Smooth muscle cell (in vitro differentiated cells): Measurements from ENCODE around the gene PTK6. TPM values are rescaled to one million over a fixed set of nuclear protein-coding genes. Genes with fewer than 3 reads are reported as not detected.

ENCODE experiments used
- DNase-seq: peaks from one replicate; lab custom pipeline; 2025; ENCODE audit not compliant: unreplicated experiment; lab: John Stamatoyannopoulos, UW
- H2AFZ ChIP-seq: fragments of 200-600 bp; sonication (generic); 2 replicates; pipeline ENCODE4 v1.6.0; 2016; ENCODE audit warnings: antibody characterized with exemption, low read depth, mild to moderate bottlenecking
- H3F3A ChIP-seq: fragments of 200-600 bp; sonication (generic); 2 replicates; pipeline ENCODE4 v1.6.0; 2017; ENCODE audit warnings: antibody characterized with exemption, low read depth
- H3K27ac ChIP-seq: fragments of 200-600 bp; sonication (generic); 2 replicates; pipeline ENCODE4 v1.5.1; 2016; ENCODE audit warnings: low read depth, mild to moderate bottlenecking
- H3K27me3 ChIP-seq: fragments of 200-600 bp; sonication (generic); 2 replicates; pipeline ENCODE4 v1.6.1; 2016; ENCODE audit warnings: low read depth, mild to moderate bottlenecking
- H3K36me3 ChIP-seq: fragments of 200-600 bp; sonication (generic); 2 replicates; pipeline ENCODE4 v1.5.1; 2016; ENCODE audit warnings: low read depth
- H3K4me1 ChIP-seq: fragments of 200-600 bp; sonication (generic); 2 replicates; pipeline ENCODE4 v1.5.1; 2016; ENCODE audit warnings: low read depth
- H3K4me2 ChIP-seq: fragments of 200-600 bp; sonication (generic); 2 replicates; pipeline ENCODE4 v1.6.0; 2016; ENCODE audit warnings: mild to moderate bottlenecking
- H3K4me3 ChIP-seq: fragments of 200-600 bp; sonication (generic); 2 replicates; pipeline ENCODE4 v1.5.1; 2016; ENCODE audit warnings: mild to moderate bottlenecking
- H3K79me2 ChIP-seq: fragments of 200-600 bp; sonication (generic); 2 replicates; pipeline ENCODE4 v1.6.0; 2016; ENCODE audit warnings: low read depth, mild to moderate bottlenecking
- H3K9ac ChIP-seq: fragments of 200-600 bp; sonication (generic); 2 replicates; pipeline ENCODE4 v1.6.0; 2016; ENCODE audit warnings: low read depth
- H3K9me3 ChIP-seq: fragments of 200-600 bp; sonication (generic); replicated peaks from 2 replicates; pipeline ENCODE4 v1.5.1; 2016; ENCODE audit warnings: low read depth
- H4K20me1 ChIP-seq: fragments of 200-600 bp; sonication (generic); 2 replicates; pipeline ENCODE4 v1.6.0; 2016; ENCODE audit warnings: low read depth
- WGBS: methylation state at CpG from one replicate; pipeline ENCODE4 v1.1.7; 2016; ENCODE audit warnings: low lambda C conversion rate; 5-methylcytosine and 5-hydroxymethylcytosine counted together
- polyA plus RNA-seq: library from polyadenylated mRNA; unstranded; fragments of >200 nt; fragmentation: Nextera tagmentation; extraction: Ambion mirVana; gene quantifications from 2 replicates; pipeline ENCODE4 v1.2.1, GENCODE V29; 2016
- total RNA-seq: library from RNA; depleted of rRNA; stranded (reverse); fragments of >200 nt; gene quantifications from 2 replicates; pipeline ENCODE4 v1.2.3, GENCODE V29; 2014
- TF ChIP-seq, protein P1 (sequence below): fragments of 200-600 bp; sonication (generic); IDR thresholded peaks from 2 replicates; pipeline ENCODE4 v1.5.1; 2017; ENCODE audit warnings: borderline replicate concordance, mild to moderate bottlenecking, antibody characterized with exemption; ENCODE audit not compliant: insufficient read depth, poor library complexity, severe bottlenecking

Gene PTK6
- total and polyA plus RNA-seq, 2 experiments from 2014 or later, result 0.05 TPM; not detected in 1

- TF ChIP-seq, protein P1, sequence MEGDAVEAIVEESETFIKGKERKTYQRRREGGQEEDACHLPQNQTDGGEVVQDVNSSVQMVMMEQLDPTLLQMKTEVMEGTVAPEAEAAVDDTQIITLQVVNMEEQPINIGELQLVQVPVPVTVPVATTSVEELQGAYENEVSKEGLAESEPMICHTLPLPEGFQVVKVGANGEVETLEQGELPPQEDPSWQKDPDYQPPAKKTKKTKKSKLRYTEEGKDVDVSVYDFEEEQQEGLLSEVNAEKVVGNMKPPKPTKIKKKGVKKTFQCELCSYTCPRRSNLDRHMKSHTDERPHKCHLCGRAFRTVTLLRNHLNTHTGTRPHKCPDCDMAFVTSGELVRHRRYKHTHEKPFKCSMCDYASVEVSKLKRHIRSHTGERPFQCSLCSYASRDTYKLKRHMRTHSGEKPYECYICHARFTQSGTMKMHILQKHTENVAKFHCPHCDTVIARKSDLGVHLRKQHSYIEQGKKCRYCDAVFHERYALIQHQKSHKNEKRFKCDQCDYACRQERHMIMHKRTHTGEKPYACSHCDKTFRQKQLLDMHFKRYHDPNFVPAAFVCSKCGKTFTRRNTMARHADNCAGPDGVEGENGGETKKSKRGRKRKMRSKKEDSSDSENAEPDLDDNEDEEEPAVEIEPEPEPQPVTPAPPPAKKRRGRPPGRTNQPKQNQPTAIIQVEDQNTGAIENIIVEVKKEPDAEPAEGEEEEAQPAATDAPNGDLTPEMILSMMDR, result no peak
- no peak overlapping the region for H3K4me3 ChIP-seq
- no peak for DNase-seq
- no peak overlapping the region for H2AFZ ChIP-seq
- WGBS, result 98% methylated on average over 15 of the region's 22 CpGs
- no peak overlapping the region for H3K4me2 ChIP-seq
- H3K79me2 ChIP-seq, result no peaks in the 10 kb centered on the region
- H3K36me3 ChIP-seq, result no peaks in the 10 kb centered on the region
- no peaks in the 10 kb centered on the region for H3K27me3 ChIP-seq
- no peak overlapping the region for H3K27ac ChIP-seq
- no peaks in the 10 kb centered on the region for H3K4me1 ChIP-seq
- H3K9me3 ChIP-seq, result no peaks in the 10 kb centered on the region
- no peaks in the 10 kb centered on the region for H4K20me1 ChIP-seq
- H3F3A ChIP-seq, result no peaks in the 10 kb centered on the region
- no peak overlapping the region for H3K9ac ChIP-seq
These were observed 29.9 kb upstream of the PTK6 start for GRCh38 chr20:63567136-63567385.

DNA sequence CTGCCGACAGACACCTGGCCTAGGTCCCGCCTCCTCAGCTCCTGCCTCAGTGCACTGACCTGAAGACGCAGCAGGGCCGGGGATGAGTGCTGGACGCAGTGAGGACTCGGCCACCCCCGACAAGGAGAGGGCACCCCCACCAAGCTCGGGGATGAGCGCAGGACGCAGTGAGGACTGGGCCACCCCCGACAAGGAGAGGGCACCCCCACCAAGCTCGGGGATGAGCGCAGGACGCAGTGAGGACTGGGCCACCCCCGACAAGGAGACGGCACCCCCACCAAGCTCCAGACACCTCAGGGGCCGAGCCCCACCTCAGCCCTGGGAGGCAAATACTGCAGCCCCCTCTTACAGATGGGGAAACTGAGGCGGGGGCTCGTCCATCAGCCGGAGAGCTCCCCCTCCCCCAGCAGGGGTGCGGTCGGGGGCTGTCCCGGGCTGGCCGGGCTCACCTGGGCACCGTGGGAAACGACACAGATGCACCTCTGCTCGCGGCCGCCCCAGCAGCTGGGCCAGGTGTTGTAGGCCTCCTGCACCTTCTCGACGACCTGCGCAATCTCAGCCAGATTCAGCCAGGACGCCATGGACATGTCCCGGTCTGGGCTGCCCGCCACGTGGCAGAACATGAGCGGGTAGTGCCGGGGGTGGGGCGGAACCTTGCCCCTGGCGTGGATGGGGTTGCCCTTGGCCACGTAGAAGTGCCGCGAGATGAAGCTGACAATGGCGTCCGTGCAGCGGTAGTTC, 29.4 kb upstream of the PTK6 start:
- TF ChIP-seq, protein P1, result no peak
- no peak overlapping the region for H3K4me3 ChIP-seq
- WGBS, result 93% methylated on average over 46 of the region's 46 CpGs

DNA sequence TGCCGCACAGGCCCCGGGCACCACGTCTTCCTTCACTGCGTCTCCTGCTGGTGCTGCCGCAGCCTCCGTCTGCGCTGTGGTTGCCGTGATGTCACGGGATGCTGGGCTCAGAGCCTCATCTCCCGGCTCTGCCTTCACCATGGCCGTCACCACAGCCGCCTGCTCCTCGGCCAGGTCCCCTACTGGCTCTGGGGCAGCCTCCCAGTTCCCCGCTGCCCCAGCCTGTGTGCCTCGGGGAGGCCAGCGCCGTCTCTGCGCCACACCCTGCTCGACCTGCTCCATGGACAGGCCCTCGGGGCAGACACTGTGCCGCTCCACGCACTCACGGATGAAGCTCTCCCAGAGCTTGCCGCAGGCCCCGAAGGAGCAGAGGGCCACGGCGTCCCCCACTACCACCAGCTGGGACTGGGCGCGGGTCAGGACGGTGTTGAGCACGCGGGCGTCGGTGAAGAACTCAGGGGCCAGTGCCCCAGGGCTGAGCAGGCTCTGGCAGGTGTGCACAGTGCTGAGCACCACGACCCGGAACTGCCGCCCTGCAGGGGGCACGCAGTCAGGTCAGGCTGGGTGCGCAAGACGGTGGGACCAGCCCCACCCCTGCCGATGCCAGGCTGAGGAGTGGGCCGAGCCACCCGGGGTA, 28.6 kb upstream of the PTK6 start:
- no peak overlapping the region for H3K9ac ChIP-seq
- H4K20me1 ChIP-seq, result no peaks in the 10 kb centered on the region
- H3K4me1 ChIP-seq, result no peaks in the 10 kb centered on the region
- H3K27me3 ChIP-seq, result no peaks in the 10 kb centered on the region
- no peaks in the 10 kb centered on the region for H3F3A ChIP-seq
- H3K36me3 ChIP-seq, result no peaks in the 10 kb centered on the region
- H3K79me2 ChIP-seq, result no peaks in the 10 kb centered on the region
- no peak overlapping the region for H2AFZ ChIP-seq
- no peaks in the 10 kb centered on the region for H3K9me3 ChIP-seq
- no peak overlapping the region for H3K4me2 ChIP-seq
- H3K4me3 ChIP-seq, result no peak overlapping the region
- no peak overlapping the region for H3K27ac ChIP-seq
- TF ChIP-seq, protein P1, result no peak
- 97% methylated on average over 43 of the region's 43 CpGs for WGBS
- DNase-seq, result no peak

More for the DNA sequence above, 29.4 kb upstream of the PTK6 start:
- H4K20me1 ChIP-seq, result no peaks in the 10 kb centered on the region
- H3K27ac ChIP-seq, result no peak overlapping the region
- H3K79me2 ChIP-seq, result no peaks in the 10 kb centered on the region
- no peak overlapping the region for H3K4me2 ChIP-seq
- H2AFZ ChIP-seq, result no peak overlapping the region
- H3F3A ChIP-seq, result no peaks in the 10 kb centered on the region
- DNase-seq, result no peak
- no peak overlapping the region for H3K9ac ChIP-seq
- H3K4me1 ChIP-seq, result no peaks in the 10 kb centered on the region
- H3K27me3 ChIP-seq, result no peaks in the 10 kb centered on the region
- no peaks in the 10 kb centered on the region for H3K9me3 ChIP-seq
- H3K36me3 ChIP-seq, result no peaks in the 10 kb centered on the region
